ENCODE data around the gene MYOM1. TPM values are rescaled to one million over a fixed set of nuclear protein-coding genes. Genes with fewer than 3 reads are reported as not detected.

The MYOM1 gene
- total RNA-seq, 1 experiment from 2014 or later, result 0.37 TPM

DNA sequence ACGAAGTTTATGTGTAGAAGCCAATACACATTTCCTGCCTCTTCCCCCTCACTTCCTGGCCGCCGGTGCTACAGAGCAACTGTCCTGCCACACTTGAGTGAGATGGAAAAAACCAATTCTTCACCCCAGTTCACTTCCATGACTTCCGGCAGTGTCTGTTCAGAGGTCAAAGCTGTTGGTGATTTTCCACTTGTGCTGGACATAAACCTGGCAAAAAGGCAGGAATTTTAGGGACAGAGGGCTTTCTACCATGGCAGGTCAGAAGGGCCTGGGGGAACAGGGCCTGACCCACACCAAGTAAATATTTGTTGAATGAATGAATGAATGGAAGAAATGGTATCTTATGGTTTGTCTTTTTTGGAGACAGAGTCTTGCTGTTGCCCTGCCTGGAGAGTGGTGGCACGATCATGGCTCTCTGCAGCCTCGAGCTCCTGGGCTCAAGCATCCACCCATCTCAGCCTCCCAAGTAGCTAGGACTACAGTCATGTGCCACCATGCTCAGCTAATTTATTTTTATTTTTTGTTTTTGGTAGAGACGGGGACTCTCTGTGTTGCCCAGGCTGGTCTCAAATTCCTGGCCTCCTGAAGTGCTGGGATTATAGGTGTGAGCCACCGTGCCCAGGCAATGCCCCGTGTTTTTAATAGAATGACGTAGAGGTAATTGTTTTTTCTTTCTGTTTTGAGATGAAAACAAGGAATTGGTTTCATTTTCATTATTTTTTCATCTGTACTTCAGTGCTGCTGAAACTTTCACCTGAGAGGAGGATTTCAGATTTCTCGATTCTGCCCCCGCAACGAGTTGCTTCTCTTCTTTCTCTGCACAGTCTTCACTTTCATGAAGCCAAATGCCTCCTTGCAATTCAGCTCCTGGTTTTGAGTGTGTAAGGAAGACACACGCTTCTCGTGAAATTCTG lies 158.8 kb downstream of the MYOM1 start:
- no peaks in the 10 kb centered on the region for H3K27me3 ChIP-seq (replicated peaks; ENCODE audit: insufficient read depth, low read depth, low read length, poor library complexity)
- no peaks in the 10 kb centered on the region for H3K4me1 ChIP-seq (ENCODE audit: insufficient read depth, low read length, poor library complexity, severe bottlenecking)
- H3K27ac ChIP-seq (ENCODE audit: low read depth, low read length, poor library complexity, severe bottlenecking), result no peak overlapping the region
- no peak overlapping the region for H3K4me3 ChIP-seq (ENCODE audit: low read depth, low read length, poor library complexity, severe bottlenecking)
- ChIA-PET CTCF (no interaction called here), POLR2A (ENCODE audit: low non-redundant PET) (interaction anchor here (0.8 kb wide), 1 partner anchor 1012 kb away, joined by 4 read pairs; no protein-coding TSS in a partner anchor)
- H3K36me3 ChIP-seq (ENCODE audit: insufficient read depth, low read length, poor library complexity, severe bottlenecking), result no peaks in the 10 kb centered on the region
- BruUV-seq (replicated peaks), result no TSS peak
- intact Hi-C loops (cut with micrococcal nuclease; ENCODE audit: unreplicated experiment), result no loop called here
- no peak for TF ChIP-seq EZH2 (IDR thresholded peaks at IDR 0.05; ENCODE audit: borderline replicate concordance, low read depth, low read length, poor library complexity, severe bottlenecking)
- TF ChIP-seq, protein P1, sequence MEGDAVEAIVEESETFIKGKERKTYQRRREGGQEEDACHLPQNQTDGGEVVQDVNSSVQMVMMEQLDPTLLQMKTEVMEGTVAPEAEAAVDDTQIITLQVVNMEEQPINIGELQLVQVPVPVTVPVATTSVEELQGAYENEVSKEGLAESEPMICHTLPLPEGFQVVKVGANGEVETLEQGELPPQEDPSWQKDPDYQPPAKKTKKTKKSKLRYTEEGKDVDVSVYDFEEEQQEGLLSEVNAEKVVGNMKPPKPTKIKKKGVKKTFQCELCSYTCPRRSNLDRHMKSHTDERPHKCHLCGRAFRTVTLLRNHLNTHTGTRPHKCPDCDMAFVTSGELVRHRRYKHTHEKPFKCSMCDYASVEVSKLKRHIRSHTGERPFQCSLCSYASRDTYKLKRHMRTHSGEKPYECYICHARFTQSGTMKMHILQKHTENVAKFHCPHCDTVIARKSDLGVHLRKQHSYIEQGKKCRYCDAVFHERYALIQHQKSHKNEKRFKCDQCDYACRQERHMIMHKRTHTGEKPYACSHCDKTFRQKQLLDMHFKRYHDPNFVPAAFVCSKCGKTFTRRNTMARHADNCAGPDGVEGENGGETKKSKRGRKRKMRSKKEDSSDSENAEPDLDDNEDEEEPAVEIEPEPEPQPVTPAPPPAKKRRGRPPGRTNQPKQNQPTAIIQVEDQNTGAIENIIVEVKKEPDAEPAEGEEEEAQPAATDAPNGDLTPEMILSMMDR (conservative IDR thresholded peaks at IDR 0.05; ENCODE audit: low read depth, low read length), result no peak
- no peak for DNase-seq (ENCODE audit: low spot score)
- H3K9me3 ChIP-seq (ENCODE audit: low read depth, low read length, poor library complexity, severe bottlenecking), result no peaks in the 10 kb centered on the region

DNA sequence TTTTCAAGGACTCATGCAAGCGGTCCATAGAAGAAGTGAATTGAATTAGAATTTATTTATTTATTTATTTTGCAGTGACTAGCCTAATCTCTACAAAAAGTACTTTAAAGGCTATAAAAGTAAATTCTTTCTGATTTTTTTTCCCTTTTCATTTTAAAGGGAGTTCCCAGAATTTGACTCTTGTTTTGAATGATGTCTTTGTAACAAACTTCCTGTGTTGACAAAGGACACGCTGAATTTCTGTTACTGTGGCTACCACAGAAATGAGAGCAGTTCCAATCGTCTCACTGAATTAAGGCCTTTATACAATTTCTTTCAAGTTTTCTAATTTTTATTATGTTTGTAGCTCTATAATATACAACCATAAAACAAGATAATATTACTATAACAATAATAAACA lies 160.5 kb downstream of the MYOM1 start:
- TF ChIP-seq EZH2 (IDR thresholded peaks at IDR 0.05; ENCODE audit: borderline replicate concordance, low read depth, low read length, poor library complexity, severe bottlenecking), result no peak
- TF ChIP-seq, protein P1 (conservative IDR thresholded peaks at IDR 0.05; ENCODE audit: low read depth, low read length), result no peak

DNA sequence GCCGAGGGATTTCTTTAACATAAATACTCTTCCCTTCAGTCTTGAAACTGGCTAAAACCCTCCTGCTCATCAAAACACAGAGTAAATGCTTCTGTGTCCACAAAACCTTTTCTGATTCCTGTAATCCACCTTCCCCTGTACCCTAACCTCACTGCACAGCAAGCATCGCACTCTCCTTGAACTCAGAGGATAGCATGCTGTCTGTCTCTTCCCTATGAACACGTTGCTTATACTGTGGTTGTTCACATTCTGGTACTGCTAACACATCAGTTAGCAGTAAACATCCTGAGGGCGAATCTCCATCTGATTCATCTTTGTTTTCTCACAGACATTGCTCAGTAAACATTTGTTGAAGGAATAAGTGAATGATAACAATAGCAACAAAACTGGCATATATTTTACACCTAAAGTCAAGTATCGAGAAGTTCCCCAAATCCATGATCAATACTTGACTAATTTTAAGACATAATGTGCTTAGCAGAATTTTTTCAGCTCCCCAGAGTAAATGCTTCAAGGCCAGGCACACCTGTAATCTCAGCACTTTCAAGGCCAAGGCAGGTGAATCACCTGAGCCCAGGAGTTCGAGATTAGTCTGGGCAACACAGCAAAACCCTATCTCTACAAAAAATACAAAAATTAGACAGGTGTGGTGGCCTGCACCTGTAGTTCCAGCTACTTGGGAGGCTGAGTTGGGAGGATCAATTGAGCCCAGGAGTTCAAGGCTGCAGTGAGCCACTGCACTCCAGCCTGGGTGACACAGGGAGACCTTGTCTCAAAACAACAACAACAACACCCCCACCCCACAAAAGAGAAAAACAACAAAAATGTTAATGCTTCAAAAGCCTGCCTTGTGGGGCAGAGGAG lies 161.2 kb downstream of the MYOM1 start:
- ChIA-PET POLR2A (ENCODE audit: low non-redundant PET) (no interaction called here), CTCF (no interaction called here)
- no peak overlapping the region for H3K4me3 ChIP-seq (ENCODE audit: low read depth, low read length, poor library complexity, severe bottlenecking)
- no peak for DNase-seq (ENCODE audit: low spot score)
- BruUV-seq (replicated peaks), result no TSS peak
- no peaks in the 10 kb centered on the region for H3K9me3 ChIP-seq (ENCODE audit: low read depth, low read length, poor library complexity, severe bottlenecking)
- H3K27me3 ChIP-seq (replicated peaks; ENCODE audit: insufficient read depth, low read depth, low read length, poor library complexity), result no peaks in the 10 kb centered on the region
- no peaks in the 10 kb centered on the region for H3K36me3 ChIP-seq (ENCODE audit: insufficient read depth, low read length, poor library complexity, severe bottlenecking)
- no peaks in the 10 kb centered on the region for H3K4me1 ChIP-seq (ENCODE audit: insufficient read depth, low read length, poor library complexity, severe bottlenecking)
- no peak overlapping the region for H3K27ac ChIP-seq (ENCODE audit: low read depth, low read length, poor library complexity, severe bottlenecking)
- TF ChIP-seq, protein P1 (conservative IDR thresholded peaks at IDR 0.05; ENCODE audit: low read depth, low read length), result no peak
- TF ChIP-seq EZH2 (IDR thresholded peaks at IDR 0.05; ENCODE audit: borderline replicate concordance, low read depth, low read length, poor library complexity, severe bottlenecking), result no peak
- intact Hi-C loops (cut with micrococcal nuclease; ENCODE audit: unreplicated experiment), result no loop called here

More for the DNA sequence above, 160.5 kb downstream of the MYOM1 start:
- BruUV-seq (replicated peaks), result no TSS peak
- no peak overlapping the region for H3K27ac ChIP-seq (ENCODE audit: low read depth, low read length, poor library complexity, severe bottlenecking)
- no peaks in the 10 kb centered on the region for H3K4me1 ChIP-seq (ENCODE audit: insufficient read depth, low read length, poor library complexity, severe bottlenecking)
- H3K27me3 ChIP-seq (replicated peaks; ENCODE audit: insufficient read depth, low read depth, low read length, poor library complexity), result no peaks in the 10 kb centered on the region
- DNase-seq (ENCODE audit: low spot score), result no peak
- no peak overlapping the region for H3K4me3 ChIP-seq (ENCODE audit: low read depth, low read length, poor library complexity, severe bottlenecking)
- no peaks in the 10 kb centered on the region for H3K9me3 ChIP-seq (ENCODE audit: low read depth, low read length, poor library complexity, severe bottlenecking)
- ChIA-PET POLR2A (ENCODE audit: low non-redundant PET) (no interaction called here), CTCF (no interaction called here)
- intact Hi-C loops (cut with micrococcal nuclease; ENCODE audit: unreplicated experiment), result no loop called here
- no peaks in the 10 kb centered on the region for H3K36me3 ChIP-seq (ENCODE audit: insufficient read depth, low read length, poor library complexity, severe bottlenecking)
